IMR-90 (cell line): ENCODE data around the gene RUNDC1. TPM values are rescaled to one million over a fixed set of nuclear protein-coding genes. Genes with fewer than 3 reads are reported as not detected.

Experiments used
- ATAC-seq: fragments of 200-7000 bp; cut with Tn5 transposase; 2 replicates; pipeline ENCODE4 v1.9.1; 2020; ENCODE audit warnings: low read depth, mild to moderate bottlenecking, moderate library complexity
- BruUV-seq: library from RNA; stranded (reverse); fragments of 400-500 nt; replicated peaks from 2 replicates; lab custom pipeline; 2021; lab: Mats Ljungman, UMichigan
- CTCF ChIA-PET: fragments of 300-600 bp; formaldehyde crosslinking; extraction: SDS; loops from one replicate; lab custom pipeline; 2021; ENCODE audit warnings: antibody characterized with exemption; lab: Yijun Ruan, JAX
- POLR2A ChIA-PET: fragments of 300-600 bp; sonication (Branson Sonifier 250); formaldehyde crosslinking; loops from one replicate; lab custom pipeline; 2022; ENCODE audit warnings: antibody characterized with exemption; ENCODE audit not compliant: unreplicated experiment; lab: Charles Lee
- DNase-seq: peaks from one replicate; pipeline ENCODE4 v3.0.0; 2013
- H2AFZ ChIP-seq: replicated peaks from 2 replicates; pipeline ENCODE3; 2013; ENCODE audit warnings: low read length, mild to moderate bottlenecking; ENCODE audit not compliant: poor library complexity
- H2AK5ac ChIP-seq: 2 replicates; pipeline ENCODE4 v1.6.1; 2013; ENCODE audit warnings: low read depth, low read length, inconsistent platforms
- H2AK9ac ChIP-seq: replicated peaks from 2 replicates; pipeline ENCODE3; 2013; ENCODE audit warnings: mild to moderate bottlenecking, low read depth, low read length, moderate library complexity; ENCODE audit not compliant: poor library complexity
- H2BK120ac ChIP-seq: 2 replicates; pipeline ENCODE4 v1.6.1; 2013; ENCODE audit warnings: low read depth, low read length, inconsistent platforms
- H2BK15ac ChIP-seq: 3 replicates; pipeline ENCODE4 v1.6.1; 2013; ENCODE audit warnings: low read depth, low read length, inconsistent platforms
- H2BK20ac ChIP-seq: 2 replicates; pipeline ENCODE4 v1.6.1; 2013; ENCODE audit warnings: low read depth, mild to moderate bottlenecking, inconsistent platforms, low read length, moderate library complexity
- H2BK5ac ChIP-seq: 2 replicates; pipeline ENCODE4 v1.6.1; 2013; ENCODE audit warnings: mild to moderate bottlenecking, low read depth, low read length, inconsistent platforms; ENCODE audit not compliant: poor library complexity, severe bottlenecking
- H3K14ac ChIP-seq: replicated peaks from 2 replicates; pipeline ENCODE4 v1.6.1; 2013; ENCODE audit warnings: low read depth, low read length, inconsistent platforms
- H3K18ac ChIP-seq: 2 replicates; pipeline ENCODE4 v1.6.1; 2013; ENCODE audit warnings: low read depth, low read length, control low read depth
- H3K23ac ChIP-seq: 2 replicates; pipeline ENCODE4 v1.6.1; 2013; ENCODE audit warnings: low read depth, low read length, inconsistent platforms
- H3K27ac ChIP-seq: 2 replicates; pipeline ENCODE4 v1.5.1; 2013; ENCODE audit warnings: mild to moderate bottlenecking, control low read depth, low read length; ENCODE audit not compliant: insufficient read depth
- H3K27me3 ChIP-seq: 2 replicates; pipeline ENCODE4 v1.6.1; 2013; ENCODE audit warnings: low read length; ENCODE audit not compliant: control insufficient read depth, insufficient read depth
- H3K36me3 ChIP-seq: 2 replicates; pipeline ENCODE4 v1.6.1; 2013; ENCODE audit warnings: low read length, mixed read lengths; ENCODE audit not compliant: control insufficient read depth, insufficient read depth
- H3K4ac ChIP-seq: 2 replicates; pipeline ENCODE4 v1.6.1; 2013; ENCODE audit warnings: low read depth, low read length, inconsistent platforms
- H3K4me1 ChIP-seq: 2 replicates; pipeline ENCODE4 v1.6.1; 2013; ENCODE audit warnings: low read length, mixed read lengths; ENCODE audit not compliant: control insufficient read depth, insufficient read depth
- H3K4me2 ChIP-seq: 2 replicates; pipeline ENCODE4 v1.6.1; 2013; ENCODE audit warnings: low read depth, mild to moderate bottlenecking, control low read depth, low read length, moderate library complexity
- H3K4me3 ChIP-seq: 2 replicates; pipeline ENCODE4 v1.5.1; 2013; ENCODE audit warnings: low read depth, mild to moderate bottlenecking, control low read depth, low read length, moderate library complexity; ENCODE audit not compliant: insufficient read depth
- H3K56ac ChIP-seq: 2 replicates; pipeline ENCODE4 v1.6.1; 2013; ENCODE audit warnings: low read length, inconsistent platforms; ENCODE audit not compliant: insufficient read depth; ENCODE audit errors: extremely low read depth
- H3K79me1 ChIP-seq, 2 experiments: 2 replicates each; pipeline ENCODE4 v1.6.1; 2013; ENCODE audit warnings: low read length in 2 of 2, inconsistent platforms in 1 of 2, low read depth in 1 of 2
- H3K9ac ChIP-seq: 2 replicates; pipeline ENCODE4 v1.6.1; 2013; ENCODE audit warnings: low read depth, low read length, control low read depth
- H3K9me1 ChIP-seq: 2 replicates; pipeline ENCODE4 v1.6.1; 2013; ENCODE audit warnings: low read length, inconsistent platforms; ENCODE audit not compliant: insufficient read depth
- H3K9me3 ChIP-seq: 2 replicates; pipeline ENCODE4 v1.6.1; 2013; ENCODE audit warnings: low read length; ENCODE audit not compliant: control insufficient read depth, insufficient read depth
- H4K20me1 ChIP-seq: 2 replicates; pipeline ENCODE4 v1.6.1; 2013; ENCODE audit warnings: low read length, inconsistent platforms; ENCODE audit not compliant: insufficient read depth
- H4K5ac ChIP-seq: 2 replicates; pipeline ENCODE4 v1.6.1; 2013; ENCODE audit warnings: mild to moderate bottlenecking, low read depth, low read length, control low read depth
- H4K8ac ChIP-seq, 2 experiments: 2 replicates each; pipeline ENCODE4 v1.6.1; 2013; ENCODE audit warnings: low read depth in 2 of 2, low read length in 2 of 2, control low read depth in 1 of 2, inconsistent platforms in 1 of 2
- H4K91ac ChIP-seq: 2 replicates; pipeline ENCODE4 v1.6.1; 2013; ENCODE audit warnings: low read depth, low read length, inconsistent platforms; ENCODE audit not compliant: insufficient read depth
- CHD1 ChIP-seq: IDR thresholded peaks from 2 replicates; pipeline ENCODE4 v1.6.1; 2012; ENCODE audit warnings: low read depth, low read length, improper control_type of control experiment
- RAD21 ChIP-seq: IDR thresholded peaks from 2 replicates; pipeline ENCODE4 v1.6.1; 2012; ENCODE audit warnings: low read length, improper control_type of control experiment
- RCOR1 ChIP-seq: IDR thresholded peaks from 2 replicates; pipeline ENCODE4 v1.6.1; 2012; ENCODE audit warnings: mild to moderate bottlenecking, low read length, improper control_type of control experiment; ENCODE audit not compliant: insufficient replicate concordance
- WGBS, 2 experiments: methylation state at CpG; one replicate each; pipeline versions ENCODE4 v1.1.5 to v1.1.7; 2013; ENCODE audit warnings: missing lambda C conversion rate in 2 of 2; ENCODE audit not compliant: insufficient read length in 1 of 2; ENCODE audit errors: extremely low coverage in 2 of 2; 5-methylcytosine and 5-hydroxymethylcytosine counted together
- dilution Hi-C: fragments of 300-500 bp; cut with HindIII; formaldehyde crosslinking; loops from one replicate; pipeline ENCODE4 v1.14.3; 2018; ENCODE audit warnings: low sequenced_read_pairs; ENCODE audit not compliant: unreplicated experiment
- in situ Hi-C: fragments of 300-500 bp; cut with MboI; formaldehyde crosslinking; loops from 3 replicates; pipeline ENCODE4 v1.14.3; 2019; ENCODE audit warnings: low sequenced_read_pairs, inconsistent platforms, mixed read lengths
- intact Hi-C: fragments of 100-400 bp; cut with micrococcal nuclease; formaldehyde crosslinking; loops from 2 replicates; pipeline ENCODE4 v1.10.0; 2022
- polyA plus RNA-seq, 3 experiments: library from polyadenylated mRNA; depleted of rRNA; stranded (reverse); fragments of >200 nt; gene quantifications; 2 replicates each; pipeline ENCODE4 v1.2.3, GENCODE V29; 2012; ENCODE audit warnings: low replicate concordance in 1 of 3
- total RNA-seq: library from RNA; depleted of rRNA; stranded (reverse); fragments of >200 nt; gene quantifications from 2 replicates; pipeline ENCODE4 v1.2.3, GENCODE V29; 2012

RUNDC1 gene
- total and polyA plus RNA-seq, 2 of the 4 experiments (the other 2 are of a cell fraction): 7.0 to 7.9 TPM

DNA sequence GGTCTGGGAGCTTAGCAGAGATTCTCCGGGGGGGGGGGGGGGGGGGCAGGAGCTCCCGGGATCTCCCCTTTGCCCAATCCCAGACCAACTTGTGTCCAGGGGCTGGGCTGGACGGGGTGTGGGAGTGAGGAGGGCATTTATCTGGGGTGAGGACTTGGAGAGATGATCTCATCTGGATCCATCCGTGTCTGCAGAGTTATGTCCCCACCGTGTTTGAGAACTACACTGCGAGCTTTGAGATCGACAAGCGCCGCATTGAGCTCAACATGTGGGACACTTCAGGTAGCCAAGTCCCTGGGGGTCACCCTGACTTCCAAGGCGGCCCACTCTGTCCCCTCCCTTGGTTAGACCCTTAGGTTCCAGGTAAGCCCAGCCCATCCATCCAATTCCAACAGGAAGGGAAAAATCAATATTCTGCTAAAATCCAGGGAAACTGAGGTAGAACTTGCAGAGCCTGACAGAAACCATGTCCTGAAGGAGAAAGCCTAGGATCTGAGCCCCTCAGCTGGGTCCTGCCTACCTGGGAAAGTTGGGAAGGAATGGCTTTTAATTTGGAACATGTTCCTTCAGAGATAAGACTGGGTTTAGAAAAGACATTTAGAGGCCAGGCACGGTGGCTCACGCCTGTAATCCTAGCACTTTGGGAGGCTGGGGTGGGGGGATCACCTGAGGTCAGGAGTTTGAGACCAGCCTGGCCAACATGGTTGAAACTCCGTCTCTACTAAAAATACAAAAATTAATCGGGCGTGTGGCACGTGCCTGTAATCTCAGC is 45.6 kb downstream of the RUNDC1 start (continued):
- no peak for TF ChIP-seq CHD1

DNA sequence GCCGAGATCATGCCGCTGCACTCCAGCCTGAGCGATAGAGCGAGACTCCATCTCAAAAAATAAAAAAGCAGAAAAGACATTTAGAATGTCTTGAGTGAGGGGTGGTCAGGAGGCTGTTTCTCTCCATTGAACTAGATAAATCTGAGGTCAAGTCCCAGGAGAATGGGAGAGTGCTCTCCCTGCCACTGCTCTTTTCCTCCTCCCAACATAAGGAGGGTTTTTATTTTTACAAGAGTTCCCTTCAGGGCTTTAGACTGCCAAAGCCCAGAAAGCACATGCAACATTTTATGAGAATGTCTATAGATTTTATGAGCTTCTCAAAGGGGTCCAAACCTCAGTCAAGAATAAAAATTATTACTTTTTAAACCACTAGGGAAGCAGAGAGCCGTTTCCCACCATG is 46.2 kb downstream of the RUNDC1 start:
- no peak overlapping the region for H2BK15ac ChIP-seq
- H2BK20ac ChIP-seq: no peak overlapping the region
- H4K8ac ChIP-seq: no peak overlapping the region
- H3K27ac ChIP-seq: no peak overlapping the region
- H3K4me2 ChIP-seq: no peak overlapping the region
- no peak overlapping the region for H3K18ac ChIP-seq
- no peak overlapping the region for H4K91ac ChIP-seq
- DNase-seq (no peak), ATAC-seq (no peak)
- peaks cover 4% of the 10 kb centered on the region; the same call in 1 of the 2 replicates for H3K27me3 ChIP-seq
- H2AK9ac ChIP-seq: no peak overlapping the region
- no TSS peak for BruUV-seq
- no peak overlapping the region for H2BK120ac ChIP-seq
- no peak overlapping the region for H3K23ac ChIP-seq
- H2AK5ac ChIP-seq: no peak overlapping the region
- POLR2A ChIA-PET: no interaction called here
- H3K4me3 ChIP-seq: no peak overlapping the region
- CTCF ChIA-PET: no interaction called here
- no peaks in the 10 kb centered on the region for H3K36me3 ChIP-seq
- no peak overlapping the region for H3K14ac ChIP-seq
- TF ChIP-seq RCOR1 (no peak), RAD21 (no peak)
- H2AFZ ChIP-seq: no peak overlapping the region
- H3K56ac ChIP-seq: no peak overlapping the region
- no peaks in the 10 kb centered on the region for H4K20me1 ChIP-seq
- no peak overlapping the region for H2BK5ac ChIP-seq
- H3K9ac ChIP-seq: no peak overlapping the region
- no peak overlapping the region for H3K4ac ChIP-seq
- H3K4me1 ChIP-seq: peaks cover 4% of the 10 kb centered on the region; the same call in 1 of the 2 replicates
- dilution Hi-C loops (no loop called here), intact Hi-C loops (loop anchor here (2.0 kb wide), 1 partner anchor 312 kb away; no protein-coding TSS in a partner anchor), in situ Hi-C loops (loop anchor here (5.0 kb wide), 1 partner anchor 146 kb away; the partner anchor contains the start of gene NBR1)
- H3K9me3 ChIP-seq: no peaks in the 10 kb centered on the region
- no peaks in the 10 kb centered on the region; the same call in 1 of the 2 replicates for H3K9me1 ChIP-seq
- H3K79me1 ChIP-seq: peaks cover 0 to 3% of the 10 kb centered on the region in 2 experiments; a peak in 3 of 4 replicates
- H4K5ac ChIP-seq: no peak overlapping the region
- no CpG with 5 or more reads among the region's 5 CpGs for WGBS, 2 experiments
